ENCODE measurements around the gene GUCD1.
A peak's percentile ranks its signal among the peaks of the same experiment; 100 is the strongest.

Gene GUCD1

GRCh38 chr22:24523873-24524272, 31.1 kb downstream of the GUCD1 start:
- DNase-seq: no peak

GRCh38 chr22:24521791-24522245, 33.1 kb downstream of the GUCD1 start:
- DNase-seq: peak; percentile 53

GRCh38 chr22:24519496-24519895, 35.4 kb downstream of the GUCD1 start:
- DNase-seq: no peak

- DNase-seq: no peak
These were observed 36.0 kb downstream of the GUCD1 start for GRCh38 chr22:24518771-24519485.

GRCh38 chr22:24518228-24518627, 36.7 kb downstream of the GUCD1 start:
- DNase-seq: no peak

- DNase-seq: no peak
These were observed 37.5 kb downstream of the GUCD1 start for GRCh38 chr22:24517446-24517845.

GRCh38 chr22:24516301-24516737, 38.6 kb downstream of the GUCD1 start:
- no peak for DNase-seq

- no peak for DNase-seq
These were observed 40.0 kb downstream of the GUCD1 start for GRCh38 chr22:24515027-24515338.

GRCh38 chr22:24514241-24515026, 40.5 kb downstream of the GUCD1 start:
- no peak for DNase-seq

GRCh38 chr22:24513378-24514240, 41.3 kb downstream of the GUCD1 start:
- no peak for DNase-seq

GRCh38 chr22:24512043-24512442, 42.9 kb downstream of the GUCD1 start:
- DNase-seq: no peak

- no peak for DNase-seq
These were observed 44.0 kb downstream of the GUCD1 start for GRCh38 chr22:24510637-24511625.

GRCh38 chr22:24507716-24508115, 47.2 kb downstream of the GUCD1 start:
- DNase-seq: no peak

- no peak for DNase-seq
These were observed 48.0 kb downstream of the GUCD1 start for GRCh38 chr22:24506802-24507438.

GRCh38 chr22:24504956-24505736, 49.8 kb downstream of the GUCD1 start:
- no peak for DNase-seq

GRCh38 chr22:24504540-24504939, 50.4 kb downstream of the GUCD1 start:
- DNase-seq: no peak

- no peak for DNase-seq
These were observed 51.0 kb downstream of the GUCD1 start for GRCh38 chr22:24503843-24504338.

GRCh38 chr22:24503137-24503842, 51.6 kb downstream of the GUCD1 start:
- peak; percentile 80 for DNase-seq

- DNase-seq: no peak
These were observed 52.4 kb downstream of the GUCD1 start for GRCh38 chr22:24502541-24502940.

GRCh38 chr22:24502034-24502433, 52.9 kb downstream of the GUCD1 start:
- no peak for DNase-seq
